ENCODE results near the gene SEC16A.

Gene SEC16A

DNA sequence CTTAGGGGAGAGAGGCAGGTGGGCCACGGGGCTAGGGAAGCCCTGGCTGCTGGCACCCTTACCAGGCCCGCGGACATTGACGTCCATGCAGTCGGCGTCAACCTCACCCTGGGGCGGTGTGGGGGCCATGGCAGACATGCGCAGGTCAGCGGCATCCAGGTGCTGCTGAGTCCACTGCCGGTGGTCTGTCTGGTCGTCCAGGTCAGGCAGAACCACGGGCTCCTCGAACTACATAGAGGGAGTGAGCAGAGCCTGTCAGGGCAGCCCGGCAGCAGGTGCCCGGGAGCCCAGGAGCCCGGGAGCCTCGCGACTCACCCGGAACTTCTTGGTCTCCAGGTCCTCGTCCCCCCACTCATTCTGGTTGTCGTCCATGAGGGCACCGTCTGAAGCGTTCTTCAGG lies 18.8 kb upstream of the SEC16A start:
- H3K4me3 ChIP-seq (ENCODE audit: low read depth, low read length): no peak overlapping the region
- no peak for DNase-seq (ENCODE audit: low read depth)
- no peak for TF ChIP-seq CTCF (IDR thresholded peaks at IDR 0.05; ENCODE audit: control insufficient read depth, extremely low read depth, insufficient read depth)

GRCh38 chr9:136499935-136500910 lies 17.4 kb upstream of the SEC16A start:
- H3K4me3 ChIP-seq (ENCODE audit: low read depth, low read length): no peak overlapping the region
- no peak for DNase-seq (ENCODE audit: low read depth)
- TF ChIP-seq CTCF (IDR thresholded peaks at IDR 0.05; ENCODE audit: control insufficient read depth, extremely low read depth, insufficient read depth): no peak

DNA sequence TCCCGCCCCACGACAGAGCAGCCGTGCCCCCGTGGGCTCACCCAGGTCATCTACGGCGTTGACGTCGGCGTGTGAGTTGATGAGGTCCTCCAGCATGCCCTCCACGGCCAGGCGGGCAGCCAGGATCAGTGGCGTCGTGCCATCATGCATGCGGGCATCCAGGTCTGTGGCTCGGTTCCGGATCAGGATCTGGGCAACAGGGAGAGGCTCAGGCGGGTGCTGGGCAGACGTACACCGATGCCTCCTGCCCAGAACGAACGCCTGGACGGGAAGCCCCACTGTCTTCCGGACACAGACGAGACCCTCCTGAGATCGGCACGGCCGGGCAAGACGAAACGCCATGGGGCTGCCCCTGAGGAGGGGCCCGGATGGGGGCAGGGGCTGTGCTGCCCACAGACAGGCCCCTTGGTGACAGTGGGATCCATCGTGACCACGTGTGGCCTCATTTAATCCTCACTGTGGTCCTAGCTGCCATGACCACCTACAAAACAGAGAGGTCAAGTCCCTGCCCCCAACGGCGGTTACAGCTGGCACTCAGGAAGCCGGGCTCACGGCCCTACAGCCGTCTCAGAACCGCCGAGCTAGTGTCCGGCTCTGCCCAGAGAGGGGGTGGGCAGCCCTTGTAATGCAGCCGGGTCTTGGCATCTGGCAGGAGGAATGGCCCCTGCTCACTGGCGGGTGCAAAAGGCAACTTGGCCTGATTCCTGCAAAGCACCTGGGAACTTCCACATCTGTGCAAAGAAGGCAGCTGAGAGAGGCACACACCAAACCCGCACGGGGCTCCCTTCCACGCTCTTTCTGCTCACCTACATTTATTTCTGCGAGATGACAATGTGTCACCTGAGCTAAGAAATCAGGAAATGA lies 16.5 kb upstream of the SEC16A start:
- no peak for DNase-seq (ENCODE audit: low read depth)
- no peak for TF ChIP-seq CTCF (IDR thresholded peaks at IDR 0.05; ENCODE audit: control insufficient read depth, extremely low read depth, insufficient read depth)
- no peak overlapping the region for H3K4me3 ChIP-seq (ENCODE audit: low read depth, low read length)

DNA sequence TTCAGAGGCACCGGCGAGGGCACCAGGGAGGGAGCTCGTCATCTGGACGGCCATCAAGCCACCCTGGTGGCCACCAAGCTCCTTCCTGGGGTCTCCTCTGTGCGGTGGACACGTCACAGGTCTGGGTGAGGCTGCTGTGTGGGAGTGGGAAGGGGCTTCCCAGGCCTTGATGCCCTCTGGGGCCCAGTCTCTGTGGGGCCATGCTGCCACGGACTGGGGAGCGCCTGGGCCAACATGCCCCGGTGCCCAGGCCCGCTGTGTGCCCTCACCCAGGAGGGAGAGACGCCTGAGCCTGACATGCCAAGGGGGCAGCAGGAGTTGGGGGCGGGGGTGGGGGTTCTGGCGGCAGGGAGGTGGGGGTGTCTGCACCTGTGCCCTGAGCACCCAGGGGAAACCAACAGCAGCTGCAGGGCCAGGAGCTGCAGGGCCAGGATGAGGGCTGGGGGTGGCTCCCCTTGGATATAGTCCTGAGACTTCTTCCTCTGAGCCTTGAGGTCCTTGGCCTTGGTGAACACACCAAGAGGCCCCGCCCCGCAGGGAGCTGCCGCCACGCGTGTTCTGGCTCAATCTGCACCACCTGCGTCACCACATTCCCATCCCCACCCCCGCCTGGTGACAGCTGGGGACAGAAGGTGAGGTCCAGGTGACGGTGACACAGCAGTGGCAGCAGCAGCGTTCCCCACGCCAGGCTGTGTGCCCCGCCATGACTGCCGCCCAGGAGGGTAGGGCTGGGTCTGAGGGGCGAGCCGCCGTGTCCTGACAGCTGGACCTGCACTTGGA lies 15.3 kb upstream of the SEC16A start:
- H3K4me3 ChIP-seq (ENCODE audit: low read depth, low read length): no peak overlapping the region
- DNase-seq (ENCODE audit: low read depth): no peak
- TF ChIP-seq CTCF (IDR thresholded peaks at IDR 0.05; ENCODE audit: control insufficient read depth, extremely low read depth, insufficient read depth): no peak

GRCh38 chr9:136496801-136497620 lies 14.2 kb upstream of the SEC16A start:
- DNase-seq (ENCODE audit: low read depth): no peak
- H3K4me3 ChIP-seq (ENCODE audit: low read depth, low read length): no peak overlapping the region
- no peak for TF ChIP-seq CTCF (IDR thresholded peaks at IDR 0.05; ENCODE audit: control insufficient read depth, extremely low read depth, insufficient read depth)

DNA sequence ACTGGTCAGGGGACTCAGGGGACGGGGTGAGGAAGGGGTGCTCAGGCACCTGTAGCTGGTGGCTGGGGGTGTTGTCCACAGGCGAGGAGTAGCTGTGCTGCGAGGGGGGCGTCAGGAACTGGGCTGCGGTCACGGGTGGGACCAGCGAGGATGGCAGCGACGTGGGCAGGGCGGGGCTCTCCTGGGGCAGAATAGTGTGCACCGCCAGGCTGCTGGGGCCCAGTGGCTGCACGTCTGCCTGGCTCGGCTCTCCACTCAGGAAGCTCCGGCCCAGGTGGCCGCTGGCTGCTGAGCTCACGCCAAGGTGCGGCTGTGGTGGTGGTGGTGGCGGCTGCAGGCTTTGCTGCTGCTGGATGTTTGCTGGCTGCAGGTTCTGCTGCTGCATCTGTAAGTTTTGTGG lies 13.3 kb upstream of the SEC16A start:
- no peak for TF ChIP-seq CTCF (IDR thresholded peaks at IDR 0.05; ENCODE audit: control insufficient read depth, extremely low read depth, insufficient read depth)
- no peak overlapping the region for H3K4me3 ChIP-seq (ENCODE audit: low read depth, low read length)
- no peak for DNase-seq (ENCODE audit: low read depth)

Data from LNCaP clone FGC (cell line).